H1 (cell line): ENCODE measurements around the gene ARMC9. TPM values are rescaled to one million over a fixed set of nuclear protein-coding genes. Genes with fewer than 3 reads are reported as not detected.

Source experiments
- CTCF ChIA-PET: fragments of 300-600 bp; sonication (Branson Sonifier 250); formaldehyde crosslinking; loops from one replicate; lab custom pipeline; 2021; ENCODE audit not compliant: partially characterized antibody; lab: Charles Lee
- POLR2A ChIA-PET: fragments of 300-600 bp; sonication (Branson Sonifier 250); formaldehyde crosslinking; loops from one replicate; lab custom pipeline; 2021; ENCODE audit warnings: inconsistent platforms; ENCODE audit not compliant: partially characterized antibody; lab: Charles Lee
- DNase-seq, 2 experiments: peaks; one replicate each; pipeline versions ENCODE4 v3.0.0 to v3.0.0-alpha.2; 2010 to 2022; ENCODE audit warnings: low spot score in 2 of 2, low read depth in 1 of 2, mixed read lengths in 1 of 2
- FAIRE-seq: peaks from 2 replicates; lab custom pipeline; 2011; peaks lifted over from hg19 to GRCh38; lab: Jason Lieb, UNC
- H2AFZ ChIP-seq: 2 replicates; pipeline ENCODE4 v1.8.1; 2012; ENCODE audit warnings: low read length, inconsistent platforms
- H2AK5ac ChIP-seq: 2 replicates; pipeline ENCODE4 v1.6.1; 2013; ENCODE audit warnings: low read depth, low read length
- H2BK120ac ChIP-seq: replicated peaks from 2 replicates; pipeline ENCODE3; 2013; ENCODE audit warnings: low read depth, low read length, inconsistent platforms
- H2BK12ac ChIP-seq: 2 replicates; pipeline ENCODE4 v1.6.1; 2013; ENCODE audit warnings: low read depth, low read length
- H2BK15ac ChIP-seq: 2 replicates; pipeline ENCODE4 v1.6.1; 2013; ENCODE audit warnings: low read length
- H2BK20ac ChIP-seq: 2 replicates; pipeline ENCODE4 v1.6.1; 2013; ENCODE audit warnings: low read length
- H2BK5ac ChIP-seq: 2 replicates; pipeline ENCODE4 v1.6.1; 2013; ENCODE audit warnings: low read depth, low read length
- H3K14ac ChIP-seq: 2 replicates; pipeline ENCODE4 v1.6.1; 2013; ENCODE audit warnings: inconsistent platforms; ENCODE audit not compliant: insufficient read length
- H3K18ac ChIP-seq: 2 replicates; pipeline ENCODE4 v1.6.1; 2013; ENCODE audit warnings: low read length; ENCODE audit errors: extremely low read depth
- H3K23ac ChIP-seq: 2 replicates; pipeline ENCODE4 v1.6.1; 2013; ENCODE audit warnings: inconsistent platforms; ENCODE audit not compliant: insufficient read length
- H3K23me2 ChIP-seq: 2 replicates; pipeline ENCODE4 v1.6.1; 2013; ENCODE audit warnings: low read depth, low read length
- H3K27ac ChIP-seq: 2 replicates; pipeline ENCODE4 v1.6.1; 2011; ENCODE audit warnings: low read depth, low read length, inconsistent platforms
- H3K27me3 ChIP-seq, 4 experiments: replicated peaks in 1 of 4; 1 replicate in 1 of 4; 2 replicates in 3 of 4; pipeline versions ENCODE4 v1.6.1 to v1.8.1; 2011 to 2013; ENCODE audit warnings: low read length in 3 of 4, mild to moderate bottlenecking in 3 of 4, inconsistent platforms in 2 of 4, mixed read lengths in 2 of 4, moderate library complexity in 1 of 4; ENCODE audit not compliant: control insufficient read depth in 3 of 4, insufficient read depth in 3 of 4; ENCODE audit errors: extremely low read depth in 1 of 4
- H3K36me3 ChIP-seq, 4 experiments: 2 replicates each; pipeline versions ENCODE4 v1.6.1 to v1.8.1; 2011 to 2013; ENCODE audit warnings: mild to moderate bottlenecking in 4 of 4, low read length in 3 of 4, moderate library complexity in 2 of 4, control low read depth in 1 of 4, inconsistent platforms in 1 of 4; ENCODE audit not compliant: insufficient read depth in 4 of 4, control insufficient read depth in 2 of 4
- H3K4ac ChIP-seq: replicated peaks from 2 replicates; pipeline ENCODE3; 2013; ENCODE audit warnings: low read length, low read depth, mixed read lengths, inconsistent platforms; ENCODE audit not compliant: insufficient read length
- H3K4me1 ChIP-seq, 4 experiments: replicated peaks in 1 of 4; 1 replicate in 1 of 4; 2 replicates in 3 of 4; pipeline versions ENCODE4 v1.6.1 to v1.8.1; 2011 to 2013; ENCODE audit warnings: low read length in 3 of 4, inconsistent platforms in 2 of 4, mixed read lengths in 1 of 4; ENCODE audit not compliant: insufficient read depth in 4 of 4, control insufficient read depth in 3 of 4
- H3K4me2 ChIP-seq, 2 experiments: 2 replicates each; pipeline versions ENCODE4 v1.6.1 to v1.8.1; 2011 to 2013; ENCODE audit warnings: low read depth in 2 of 2, low read length in 2 of 2, control low read depth in 1 of 2, inconsistent platforms in 1 of 2, mild to moderate bottlenecking in 1 of 2; ENCODE audit not compliant: insufficient read depth in 1 of 2
- H3K4me3 ChIP-seq, 4 experiments: fragments of 200-600, 300-600 bp in 1 of 4; sonication (generic), shearing (Covaris generic), sonication (Bioruptor Twin) in 1 of 4; 2 replicates each; pipeline versions ENCODE4 v1.5.1 to v1.8.1; 2011 to 2016; ENCODE audit warnings: low read length in 4 of 4, low read depth in 3 of 4, control low read depth in 2 of 4, inconsistent platforms in 2 of 4, mild to moderate bottlenecking in 2 of 4, mixed read lengths in 1 of 4, moderate library complexity in 1 of 4; ENCODE audit not compliant: insufficient read depth in 2 of 4; ENCODE audit errors: extremely low read depth in 1 of 4
- H3K56ac ChIP-seq: replicated peaks from 2 replicates; pipeline ENCODE3; 2013; ENCODE audit warnings: low read depth, mild to moderate bottlenecking, mixed read lengths, low read length, inconsistent platforms; ENCODE audit not compliant: insufficient read length
- H3K79me1 ChIP-seq: 2 replicates; pipeline ENCODE4 v1.6.1; 2013; ENCODE audit warnings: low read depth, low read length, control low read depth
- H3K79me2 ChIP-seq, 2 experiments: 2 replicates each; pipeline versions ENCODE4 v1.6.1 to v1.8.1; 2012 to 2013; ENCODE audit warnings: low read length in 2 of 2, mild to moderate bottlenecking in 2 of 2, inconsistent platforms in 1 of 2; ENCODE audit not compliant: insufficient read depth in 2 of 2, control insufficient read depth in 1 of 2
- H3K9ac ChIP-seq, 4 experiments: replicated peaks in 1 of 4; 1 replicate in 1 of 4; 2 replicates in 3 of 4; pipeline versions ENCODE4 v1.6.1 to v1.8.1; 2011 to 2013; ENCODE audit warnings: low read depth in 3 of 4, low read length in 3 of 4, control low read depth in 2 of 4, mild to moderate bottlenecking in 2 of 4, moderate library complexity in 2 of 4, inconsistent platforms in 1 of 4; ENCODE audit errors: extremely low read depth in 1 of 4
- H3K9me3 ChIP-seq, 2 experiments: 2 replicates each; pipeline versions ENCODE4 v1.6.1 to v1.8.1; 2012 to 2013; ENCODE audit warnings: mild to moderate bottlenecking in 2 of 2, moderate library complexity in 2 of 2, control low read depth in 1 of 2, inconsistent platforms in 1 of 2, low read depth in 1 of 2, low read length in 1 of 2, mixed read lengths in 1 of 2; ENCODE audit not compliant: insufficient read depth in 2 of 2
- H4K20me1 ChIP-seq, 2 experiments: replicated peaks in 1 of 2; 2 replicates each; pipeline versions ENCODE3 to v1.8.1; 2011 to 2013; ENCODE audit warnings: inconsistent platforms in 2 of 2, low read length in 2 of 2, mild to moderate bottlenecking in 1 of 2; ENCODE audit not compliant: insufficient read depth in 2 of 2, control insufficient read depth in 1 of 2
- H4K5ac ChIP-seq: 2 replicates; pipeline ENCODE4 v1.6.1; 2013; ENCODE audit warnings: low read length, low read depth, mixed read lengths, inconsistent platforms; ENCODE audit not compliant: insufficient read length
- H4K8ac ChIP-seq: 2 replicates; pipeline ENCODE4 v1.8.0; 2013; ENCODE audit warnings: mild to moderate bottlenecking, moderate library complexity, low read length, inconsistent platforms; ENCODE audit not compliant: insufficient read depth; ENCODE audit errors: extremely low read depth
- H4K91ac ChIP-seq: replicated peaks from 2 replicates; pipeline ENCODE3; 2013; ENCODE audit warnings: low read length, mixed read lengths, inconsistent platforms; ENCODE audit not compliant: insufficient read length
- BRCA1 ChIP-seq: IDR thresholded peaks from 2 replicates; pipeline ENCODE4 v1.6.1; 2012; ENCODE audit warnings: low read depth, low read length, improper control_type of control experiment
- CBX5 ChIP-seq: fragments of 300-800, 300-1000 bp; sonication (generic); IDR thresholded peaks from 2 replicates; pipeline ENCODE4 v1.7.1; 2016; ENCODE audit warnings: antibody characterized with exemption, low read length, low read depth
- CBX8 ChIP-seq: fragments of 300-800, 300-1000 bp; sonication (generic); IDR thresholded peaks from 2 replicates; pipeline ENCODE4 v1.7.1; 2016; ENCODE audit warnings: low read depth, low read length, borderline replicate concordance
- CHD2 ChIP-seq: IDR thresholded peaks from 2 replicates; pipeline ENCODE4 v1.6.1; 2012; ENCODE audit warnings: low read length, improper control_type of control experiment
- E2F6 ChIP-seq: IDR thresholded peaks from 2 replicates; pipeline ENCODE4 v1.6.1; 2012; ENCODE audit warnings: inconsistent platforms
- EZH2 ChIP-seq: fragments of 200-600 bp; sonication (generic); IDR thresholded peaks from 2 replicates; pipeline ENCODE4 v1.7.1; 2012; ENCODE audit warnings: low read depth, mild to moderate bottlenecking, moderate library complexity, low read length, inconsistent platforms; ENCODE audit not compliant: severe bottlenecking
- JUN ChIP-seq: IDR thresholded peaks from 2 replicates; pipeline ENCODE4 v1.6.1; 2011; ENCODE audit warnings: low read depth, mild to moderate bottlenecking, improper control_type of control experiment, low read length
- KDM5A ChIP-seq: fragments of 200-600 bp; IDR thresholded peaks from 2 replicates; pipeline ENCODE4 v1.7.1; 2012; ENCODE audit warnings: mild to moderate bottlenecking, low read length, inconsistent platforms, mixed read lengths
- POLR2AphosphoS5 ChIP-seq: IDR thresholded peaks from 2 replicates; pipeline ENCODE4 v1.6.1; 2011; ENCODE audit warnings: low read depth, low read length
- SIX5 ChIP-seq: IDR thresholded peaks from 2 replicates; pipeline ENCODE4 v1.6.1; 2011; ENCODE audit warnings: mild to moderate bottlenecking, low read depth, low read length
- TBP ChIP-seq: IDR thresholded peaks from 2 replicates; pipeline ENCODE4 v1.6.1; 2011; ENCODE audit warnings: low read depth, low read length, improper control_type of control experiment
- whole genome bisulfite sequencing, 2 experiments: shearing (Covaris generic) in 1 of 2; methylation state at CpG; one replicate each; pipeline versions ENCODE4 v1.1.6 to v1.1.7; 2013 to 2015; ENCODE audit warnings: low lambda C conversion rate in 2 of 2, mixed read lengths in 2 of 2, inconsistent platforms in 1 of 2, low coverage in 1 of 2, missing lambda C conversion rate in 1 of 2; ENCODE audit not compliant: insufficient replicate concordance in 2 of 2, insufficient coverage in 1 of 2, insufficient read length in 1 of 2; ENCODE audit errors: extremely low coverage in 1 of 2, missing lambda C conversion rate in 1 of 2; 5-methylcytosine and 5-hydroxymethylcytosine counted together
- polyA plus RNA-seq, 7 experiments: library from polyadenylated mRNA; depleted of rRNA in 3 of 7; stranded (reverse) in 5 of 7; unstranded in 2 of 7; fragments of >200 nt in 5 of 7; fragments of 200-250 nt in 2 of 7; gene quantifications; 1 replicate in 5 of 7; 2 replicates in 1 of 7; 4 replicates in 1 of 7; pipeline versions ENCODE4 v1.2.1 to v1.2.3, GENCODE V29; 2011 to 2013; ENCODE audit warnings: missing spikeins in 2 of 7, mixed read lengths in 2 of 7
- total RNA-seq: library from RNA; stranded (reverse); fragmentation: NEBNext Ultra II Directional; extraction: Animal tissue kit (Norgen Biotek cat#: 25700); gene quantifications from 2 replicates; pipeline ENCODE4 v1.2.1, GENCODE V29; 2021

The ARMC9 gene
- total and polyA plus RNA-seq, 2 of the 8 experiments (the other 6 are each of a cell fraction or from before 2014, with no cell fraction given), result 23.2 to 36.1 TPM

- peaks cover 0 to 10% (median 9%) of the 10 kb centered on the region in 4 experiments; a peak in 6 of 8 replicates for H3K36me3 ChIP-seq
- H3K23me2 ChIP-seq, result no peaks in the 10 kb centered on the region
- POLR2A ChIA-PET, result no interaction called here
- no peak overlapping the region for H2BK120ac ChIP-seq
- DNase-seq (no peak), FAIRE-seq (no peak)
- no peak overlapping the region for H3K23ac ChIP-seq
- H2BK15ac ChIP-seq, result no peak overlapping the region
- H4K91ac ChIP-seq, result no peak overlapping the region
- no peak overlapping the region for H3K4ac ChIP-seq
- H3K4me2 ChIP-seq, result no peak overlapping the region
- H2AK5ac ChIP-seq, result no peak overlapping the region
- H4K5ac ChIP-seq, result no peak overlapping the region
- no peak overlapping the region for H2AFZ ChIP-seq
- no peak overlapping the region for H3K18ac ChIP-seq
- no peak overlapping the region for H3K9ac ChIP-seq
- no peak overlapping the region for H3K56ac ChIP-seq
- no peaks in the 10 kb centered on the region for H4K20me1 ChIP-seq
- H3K79me2 ChIP-seq, result no peaks in the 10 kb centered on the region
- no peaks in the 10 kb centered on the region for H3K79me1 ChIP-seq
- CTCF ChIA-PET, result interaction anchor here (0.7 to 1.4 kb wide), 2 partner anchors 30 to 32 kb away, joined by 3 to 4 read pairs; no protein-coding TSS in a partner anchor
- H2BK5ac ChIP-seq, result no peak overlapping the region
- 98% methylated on average over 4 of the region's 4 CpGs; no CpG with 5 or more reads in 1 of the 2 experiments for WGBS, 2 experiments
- H3K9me3 ChIP-seq, result no peaks in the 10 kb centered on the region
- H3K27ac ChIP-seq, result no peak overlapping the region
- H3K4me3 ChIP-seq, result no peak overlapping the region
- H4K8ac ChIP-seq, result no peak overlapping the region
- H2BK20ac ChIP-seq, result no peak overlapping the region
- no peaks in the 10 kb centered on the region for H3K27me3 ChIP-seq
- no peaks in the 10 kb centered on the region for H3K4me1 ChIP-seq
- no peak overlapping the region for H3K14ac ChIP-seq
- no peak overlapping the region for H2BK12ac ChIP-seq
- TF ChIP-seq KDM5A (no peak), CBX5 (no peak), POLR2AphosphoS5 (no peak), CHD2 (no peak), SIX5 (no peak), CBX8 (no peak), JUN (no peak), BRCA1 (no peak), E2F6 (no peak), TBP (no peak), EZH2 (no peak)
Observed at GRCh38 chr2:231258701-231259100, 60.3 kb downstream of the ARMC9 start.
